ENCODE data around the gene XYLT1.

XYLT1 gene

GRCh38 chr16:17213974-17214373 is 256.8 kb downstream of the XYLT1 start:
- no peak for DNase-seq

GRCh38 chr16:17213025-17213424 is 257.7 kb downstream of the XYLT1 start:
- DNase-seq: no peak

DNA sequence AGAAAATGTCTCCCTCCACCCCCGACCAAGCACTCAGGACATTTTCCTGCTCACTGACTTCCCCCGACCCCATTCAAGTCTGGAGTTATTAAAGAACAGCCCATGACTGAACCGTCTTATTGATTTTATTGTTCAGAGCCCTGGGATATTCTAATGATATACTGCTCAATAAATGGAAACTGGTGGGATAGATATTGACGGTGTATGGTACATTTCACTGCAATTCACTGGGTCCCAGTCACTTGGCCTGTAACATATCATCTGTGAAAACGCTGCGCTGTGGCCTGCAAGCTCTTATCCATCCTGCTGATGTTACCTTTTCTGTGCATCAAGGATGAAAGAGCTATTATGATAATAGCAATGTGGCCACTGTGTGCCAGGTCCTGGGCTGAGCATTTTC is 258.2 kb downstream of the XYLT1 start:
- DNase-seq: no peak

DNA sequence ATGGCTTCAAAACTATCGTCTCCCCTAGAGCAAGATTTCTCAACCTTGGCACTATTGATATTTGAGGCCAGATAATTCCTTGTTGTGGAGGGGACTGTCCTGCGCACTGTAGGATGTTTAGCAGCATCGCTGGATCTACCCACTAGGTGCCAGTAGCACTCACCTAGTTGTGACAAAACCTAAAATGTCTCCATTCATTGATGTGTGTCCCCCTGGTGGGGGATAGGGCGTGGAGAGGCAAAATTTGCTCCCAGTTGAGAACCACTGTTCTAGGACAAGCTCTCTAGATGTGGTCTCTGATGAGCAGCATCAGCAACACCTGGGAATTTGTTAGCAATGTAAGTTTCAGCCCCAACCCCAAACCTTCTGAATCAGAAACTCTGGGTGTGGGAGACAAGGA is 259.0 kb downstream of the XYLT1 start:
- DNase-seq: peak; percentile 64

GRCh38 chr16:17206712-17207111 is 264.0 kb downstream of the XYLT1 start:
- no peak for DNase-seq

- no peak for DNase-seq
Measured at GRCh38 chr16:17205279-17206211, 265.2 kb downstream of the XYLT1 start.

GRCh38 chr16:17204644-17205043 is 266.1 kb downstream of the XYLT1 start:
- no peak for DNase-seq

DNA sequence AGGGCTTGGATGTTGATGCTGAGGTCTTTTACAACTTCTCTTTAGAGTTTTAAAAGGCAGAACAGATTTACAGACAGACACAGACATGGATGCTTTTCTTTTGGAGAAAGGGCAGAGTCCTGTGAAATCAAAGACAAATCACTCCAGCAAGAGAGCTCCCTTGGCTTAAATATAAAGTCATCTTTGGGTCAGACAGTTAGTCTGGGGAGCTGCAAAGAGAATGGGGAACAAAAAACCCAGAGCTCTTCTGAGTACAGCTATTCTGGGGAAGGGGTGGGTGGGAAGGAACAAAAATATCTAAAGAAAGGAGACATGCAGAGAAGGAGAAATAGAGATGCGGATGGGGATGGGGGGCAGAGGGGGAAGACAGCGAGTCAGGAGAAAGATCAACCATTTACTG is 266.6 kb downstream of the XYLT1 start:
- no peak for DNase-seq

GRCh38 chr16:17203424-17203823 is 267.3 kb downstream of the XYLT1 start:
- DNase-seq: no peak

GRCh38 chr16:17199135-17199534 is 271.6 kb downstream of the XYLT1 start:
- no peak for DNase-seq

GRCh38 chr16:17196526-17196925 is 274.2 kb downstream of the XYLT1 start:
- DNase-seq: no peak

DNA sequence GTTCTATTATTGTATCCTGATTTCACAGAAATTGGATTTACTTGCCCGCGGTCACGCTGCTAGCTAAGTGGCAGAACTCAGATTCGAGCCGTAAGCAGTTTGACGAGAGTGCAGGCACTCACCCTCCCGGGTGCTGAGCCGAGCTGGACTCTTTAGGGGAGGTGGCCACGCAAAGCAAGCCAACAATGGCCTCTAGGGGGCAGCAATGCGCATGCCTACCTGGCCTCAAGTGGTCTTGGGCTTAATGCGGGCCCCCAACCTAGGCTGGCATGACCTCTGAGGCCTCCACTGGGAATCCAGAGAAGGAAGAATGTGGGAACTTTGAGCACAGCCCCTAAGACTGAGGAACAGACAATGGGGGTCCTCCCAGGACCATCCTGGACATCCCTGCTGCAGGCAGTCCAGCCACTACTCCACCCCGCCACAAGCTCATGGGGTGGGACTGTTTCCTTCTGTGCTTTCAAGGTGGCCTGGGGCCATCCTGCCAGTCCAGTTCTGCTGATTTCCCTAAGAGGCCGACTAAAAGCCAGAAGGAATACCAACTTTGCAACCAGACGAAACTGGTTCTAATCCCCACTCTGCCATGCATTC is 276.5 kb downstream of the XYLT1 start:
- DNase-seq: peak; percentile 84

DNA sequence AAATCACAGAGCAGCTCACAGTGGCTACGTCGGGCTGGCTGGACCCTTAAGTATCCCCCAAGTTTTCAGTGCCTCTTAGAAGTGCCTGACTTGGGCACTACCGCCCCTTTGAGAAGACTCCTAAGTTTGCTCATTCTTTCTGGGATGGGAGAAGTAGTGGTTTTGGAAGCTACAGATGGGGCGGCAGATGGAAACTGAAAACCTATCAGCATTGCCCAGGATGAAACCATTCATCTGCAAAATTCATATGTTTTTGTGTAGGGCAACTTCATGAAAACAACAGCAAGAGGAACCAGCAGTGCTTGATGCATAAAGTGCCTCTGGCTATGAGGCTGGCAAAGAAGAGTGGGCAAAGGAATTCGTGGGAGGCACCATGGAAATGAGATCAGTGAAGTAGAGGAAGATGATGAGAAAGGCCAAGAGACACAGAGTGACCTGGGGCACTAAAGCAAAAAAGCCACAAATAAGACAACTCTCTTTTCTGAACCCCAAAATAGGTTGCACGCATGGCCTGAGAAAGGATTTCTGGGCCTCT is 277.1 kb downstream of the XYLT1 start:
- no peak for DNase-seq

- no peak for DNase-seq
Measured at GRCh38 chr16:17184026-17184425, 286.7 kb downstream of the XYLT1 start.

- DNase-seq: no peak
Measured at GRCh38 chr16:17177959-17178905, 292.5 kb downstream of the XYLT1 start.

DNA sequence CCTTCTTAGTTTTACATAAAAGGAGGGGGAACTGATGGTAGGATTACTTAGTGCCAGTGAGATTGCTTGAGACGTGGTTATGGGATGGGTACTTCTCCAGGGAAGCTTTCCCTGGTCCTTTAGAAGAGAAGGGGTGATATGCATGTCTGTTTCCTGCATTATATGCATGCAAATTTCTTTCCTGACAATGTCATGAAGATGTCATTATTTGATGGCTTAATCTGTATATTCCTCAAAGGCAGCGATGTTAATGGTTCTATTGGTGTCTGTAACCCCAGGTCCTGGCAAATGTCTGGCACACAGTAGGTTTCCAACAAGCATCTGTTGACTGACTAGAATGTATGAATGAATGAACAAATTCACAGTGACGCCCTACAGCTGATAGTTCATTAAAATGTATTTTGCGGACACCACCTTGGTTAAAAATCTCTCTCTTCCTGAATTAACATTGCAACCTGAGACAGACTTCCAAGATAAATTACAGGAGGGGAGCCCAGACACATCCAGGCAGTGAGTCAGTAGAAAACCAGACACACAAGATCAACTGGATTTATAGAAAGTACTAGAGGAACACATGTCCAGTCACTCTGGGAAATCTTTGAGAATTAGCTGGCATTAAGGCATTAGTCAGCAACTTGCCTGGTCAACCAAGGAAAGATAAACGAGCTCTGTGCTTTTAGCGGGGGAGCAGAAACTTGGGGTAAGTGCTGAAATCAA is 293.4 kb downstream of the XYLT1 start:
- no peak for DNase-seq

DNA sequence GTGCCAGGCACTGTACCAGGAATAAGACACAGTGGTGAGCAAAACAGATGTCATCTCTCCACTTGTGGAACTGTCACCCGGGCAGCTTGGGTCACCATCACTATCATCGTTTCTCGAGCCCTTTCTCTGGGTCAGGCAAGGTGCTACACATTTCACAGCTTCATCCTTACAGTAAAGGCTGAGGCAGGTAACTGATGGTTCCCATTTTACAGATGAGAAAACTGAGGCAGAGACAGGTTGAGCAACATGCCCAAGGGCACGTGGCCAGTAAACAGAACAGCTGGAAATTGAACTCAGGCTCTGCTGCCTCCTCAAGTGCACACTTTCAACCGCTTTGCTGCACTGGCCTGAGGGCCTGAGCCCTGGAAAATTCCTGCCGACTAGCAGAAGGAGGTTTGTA is 294.6 kb downstream of the XYLT1 start:
- DNase-seq: no peak

GRCh38 chr16:17173281-17173680 is 297.5 kb downstream of the XYLT1 start:
- DNase-seq: no peak

DNA sequence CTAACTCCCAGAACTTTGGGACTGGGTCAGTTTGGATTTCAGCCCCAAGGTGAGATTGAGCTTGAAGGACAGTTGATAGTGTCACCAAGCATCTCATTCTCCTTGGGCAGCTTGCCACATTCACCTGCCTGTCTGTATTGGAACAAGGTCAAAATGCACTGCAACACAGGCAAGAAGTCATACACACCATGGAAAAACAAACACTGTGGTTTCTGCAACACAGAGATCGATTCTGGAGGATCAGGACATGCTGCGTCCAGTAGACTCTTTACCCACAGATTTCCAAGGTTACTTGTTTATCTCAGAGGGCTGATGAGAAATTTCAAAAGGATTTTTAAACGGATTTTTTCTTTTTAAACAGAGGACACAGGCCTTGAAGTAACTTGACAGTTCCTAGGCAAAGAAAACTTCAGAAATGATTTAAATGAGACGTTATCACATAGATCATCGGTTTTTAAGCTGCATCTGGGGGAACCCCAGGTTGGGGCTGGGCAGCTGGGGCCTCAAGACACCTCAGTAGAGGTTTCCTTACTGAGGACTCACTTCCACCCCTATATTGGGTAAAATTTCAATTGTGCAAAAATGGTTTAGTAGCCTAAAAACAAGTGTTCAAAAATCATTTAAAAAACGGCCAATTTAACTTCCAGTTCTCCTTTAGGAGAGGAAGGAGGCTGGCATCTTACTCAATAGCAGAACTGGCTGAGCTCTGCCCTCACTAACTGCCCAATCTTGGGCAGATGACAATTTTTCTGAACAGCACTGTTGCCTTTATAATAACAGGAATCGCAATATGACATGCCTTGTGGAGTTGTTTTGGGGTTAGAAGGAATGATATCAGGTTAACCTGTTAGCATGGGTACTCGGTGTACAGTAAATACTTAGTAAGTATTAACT is 299.3 kb downstream of the XYLT1 start:
- no peak for DNase-seq

DNA sequence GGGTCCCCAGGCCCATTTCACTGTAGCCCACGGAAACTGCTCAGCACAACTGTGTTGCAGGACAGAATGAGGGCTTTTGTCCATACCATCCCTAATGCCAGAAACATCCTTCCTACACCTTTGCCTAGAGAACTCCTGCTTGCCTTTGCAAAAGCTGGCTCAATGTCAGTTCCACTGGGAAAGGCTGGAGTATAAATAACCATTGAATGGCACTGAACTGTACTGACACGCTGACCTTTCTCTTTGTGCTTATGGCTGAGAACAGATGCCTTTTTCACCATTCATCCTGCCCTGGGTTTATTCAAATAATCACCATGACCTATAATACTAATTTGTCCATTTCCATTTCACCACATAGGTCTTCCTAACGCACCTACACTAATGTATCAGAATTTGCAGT is 300.3 kb downstream of the XYLT1 start:
- no peak for DNase-seq

GRCh38 chr16:17168181-17168580 is 302.6 kb downstream of the XYLT1 start:
- DNase-seq: no peak

Data from activated effector memory CD4-positive, alpha-beta T cell treated with anti-CD3 and anti-CD28 coated beads, Interleukin-2, amount 50 U/mL, for 16 hours (primary cell).